D721Med (cell line): Measurements from ENCODE around the gene CEP63.

ENCODE experiments used
- DNase-seq: peaks from one replicate; pipeline ENCODE4 v3.0.0; 2011; ENCODE audit warnings: low spot score; ENCODE audit not compliant: insufficient read length
- FAIRE-seq: peaks from 2 replicates; lab custom pipeline; 2011; peaks lifted over from hg19 to GRCh38; lab: Jason Lieb, UNC
- CTCF ChIP-seq: IDR thresholded peaks from 2 replicates; pipeline ENCODE4 v1.5.1; 2012; ENCODE audit warnings: mild to moderate bottlenecking, control low read depth; ENCODE audit not compliant: insufficient read depth; ENCODE audit errors: missing control alignments

CEP63 gene

GRCh38 chr3:134614955-134615354 is 129.1 kb downstream of the CEP63 start:
- DNase-seq (no peak), FAIRE-seq (no peak)
- TF ChIP-seq CTCF: no peak

- DNase-seq (no peak), FAIRE-seq (no peak)
- no peak for TF ChIP-seq CTCF
Observed at GRCh38 chr3:134615743-134616142, 129.9 kb downstream of the CEP63 start.

DNA sequence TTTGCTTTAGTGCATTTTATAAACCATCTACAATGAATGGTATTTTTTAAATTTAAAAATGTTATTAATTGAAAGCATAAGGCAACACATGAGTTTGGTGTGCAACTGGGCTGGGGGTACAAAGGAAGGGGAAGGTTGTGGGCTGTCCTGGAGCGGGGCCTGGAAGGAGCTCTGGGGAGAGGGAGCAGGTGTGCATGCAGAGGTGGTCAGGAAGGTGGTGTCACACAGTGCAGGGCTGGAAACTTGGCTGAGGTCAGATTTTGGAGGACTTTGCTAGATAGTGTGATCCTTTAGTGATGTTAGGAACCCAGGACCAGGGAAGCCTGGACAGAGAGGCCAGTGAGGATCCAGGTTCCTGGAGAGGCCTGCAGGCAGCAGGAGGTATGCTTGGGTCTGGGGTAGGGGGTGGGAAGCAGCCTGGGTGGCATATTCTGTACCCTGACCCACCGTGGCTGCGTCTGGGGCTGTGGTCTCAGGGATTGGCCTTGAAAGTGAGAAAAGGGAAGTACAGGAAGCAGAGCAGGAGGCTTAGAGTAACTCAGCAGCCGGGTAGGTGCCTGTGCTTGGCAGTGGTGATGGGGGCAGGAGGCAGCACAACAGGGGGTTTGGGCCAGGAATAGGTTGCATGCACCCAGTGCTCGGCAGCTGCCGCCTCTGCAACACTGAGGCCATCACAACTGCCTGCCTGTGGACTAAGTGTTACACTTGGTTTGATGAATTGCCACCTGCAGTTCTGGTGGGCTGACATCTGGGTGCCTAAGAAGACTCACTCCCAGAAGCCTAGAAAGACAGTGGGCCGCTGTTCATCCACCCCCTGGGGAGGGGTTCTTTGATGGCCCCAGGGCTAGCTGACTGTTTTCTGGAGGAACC is 132.0 kb downstream of the CEP63 start:
- TF ChIP-seq CTCF: no peak
- DNase-seq (no peak), FAIRE-seq (no peak)

- TF ChIP-seq CTCF: no peak
- DNase-seq (no peak), FAIRE-seq (no peak)
Observed at GRCh38 chr3:134618478-134619300, 132.8 kb downstream of the CEP63 start.

GRCh38 chr3:134619301-134619615 is 133.4 kb downstream of the CEP63 start:
- FAIRE-seq: no peak
- no peak for DNase-seq
- no peak for TF ChIP-seq CTCF

DNA sequence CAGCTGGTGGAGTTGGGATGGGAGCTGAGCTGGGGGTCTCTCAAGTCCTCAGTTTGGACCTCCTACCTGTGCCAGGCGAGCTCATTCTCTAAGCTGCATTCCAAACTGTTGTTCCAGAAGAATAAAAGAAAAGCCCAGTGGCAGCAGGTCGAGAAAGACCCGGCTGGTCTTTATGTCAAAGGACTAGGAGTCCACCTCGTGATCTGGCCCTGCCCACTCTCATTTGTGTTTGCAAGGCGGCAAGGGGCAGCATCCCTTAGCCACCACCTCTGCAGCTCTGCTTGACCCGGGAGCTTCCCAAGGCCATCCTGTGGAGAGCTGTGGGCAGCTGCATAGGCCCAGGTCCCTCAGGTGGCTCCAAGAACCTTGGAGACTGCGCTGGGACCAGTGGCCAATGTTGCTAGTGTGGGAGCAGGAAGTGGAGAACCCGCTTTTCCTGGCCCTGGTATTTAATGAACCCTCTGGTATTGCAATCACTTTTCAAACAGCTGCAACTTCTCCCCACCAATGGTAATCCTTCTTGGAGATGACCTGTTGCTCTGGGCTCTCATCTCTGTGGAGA is 134.1 kb downstream of the CEP63 start:
- no peak for FAIRE-seq
- no peak for DNase-seq
- no peak for TF ChIP-seq CTCF
